Stimulated activated CD4-positive, alpha-beta T cell treated with anti-CD3 and anti-CD28 coated beads, Interleukin-2, amount 100 ng/mL, for 24 hours (primary cell): Measurements from ENCODE around the gene POLRMT.

ENCODE experiments used
- DNase-seq, 2 donors: peaks; one replicate each; pipeline ENCODE4 v3.0.0-alpha.2; 2020

The POLRMT gene

GRCh38 chr19:662962-663681 lies 29.8 kb upstream of the POLRMT start, which contains the start of gene RNF126:
TSS of gene RNF126 (minus strand) at chr19:663214. CDS start at chr19:663121, 93 bp downstream.
- peak; percentile 93 to 94 for DNase-seq

GRCh38 chr19:662207-662961 lies 29.0 kb upstream of the POLRMT start:
- peak; percentile 76 for DNase-seq

GRCh38 chr19:661427-662196 lies 28.3 kb upstream of the POLRMT start:
- DNase-seq, result peak; percentile 67 to 71

- peak in 1 of 2 donors; percentile 32 for DNase-seq
Measured at GRCh38 chr19:660793-661426, 27.6 kb upstream of the POLRMT start.

GRCh38 chr19:658916-659839 lies 25.8 kb upstream of the POLRMT start:
- DNase-seq, result peak in 1 of 2 donors; percentile 38

GRCh38 chr19:658059-658839 lies 24.9 kb upstream of the POLRMT start:
- DNase-seq, result no peak

- no peak for DNase-seq
Measured at GRCh38 chr19:657611-658010, 24.3 kb upstream of the POLRMT start.

- DNase-seq, result no peak
Measured at GRCh38 chr19:656751-657559, 23.6 kb upstream of the POLRMT start.

- DNase-seq, result no peak
Measured at GRCh38 chr19:655691-656090, 22.4 kb upstream of the POLRMT start.

GRCh38 chr19:653425-653824 lies 20.1 kb upstream of the POLRMT start:
- no peak for DNase-seq

- no peak for DNase-seq
Measured at GRCh38 chr19:652467-653389, 19.4 kb upstream of the POLRMT start.

- DNase-seq, result no peak
Measured at GRCh38 chr19:651991-652390, 18.7 kb upstream of the POLRMT start.

- DNase-seq, result no peak
Measured at GRCh38 chr19:651114-651818, 17.9 kb upstream of the POLRMT start.

- DNase-seq, result no peak
Measured at GRCh38 chr19:650121-650520, 16.8 kb upstream of the POLRMT start.

GRCh38 chr19:648904-649801 lies 15.8 kb upstream of the POLRMT start:
- no peak for DNase-seq

GRCh38 chr19:648305-648704 lies 15.0 kb upstream of the POLRMT start:
- DNase-seq, result no peak
